ENCODE results near the gene MND1.

The MND1 gene

DNA sequence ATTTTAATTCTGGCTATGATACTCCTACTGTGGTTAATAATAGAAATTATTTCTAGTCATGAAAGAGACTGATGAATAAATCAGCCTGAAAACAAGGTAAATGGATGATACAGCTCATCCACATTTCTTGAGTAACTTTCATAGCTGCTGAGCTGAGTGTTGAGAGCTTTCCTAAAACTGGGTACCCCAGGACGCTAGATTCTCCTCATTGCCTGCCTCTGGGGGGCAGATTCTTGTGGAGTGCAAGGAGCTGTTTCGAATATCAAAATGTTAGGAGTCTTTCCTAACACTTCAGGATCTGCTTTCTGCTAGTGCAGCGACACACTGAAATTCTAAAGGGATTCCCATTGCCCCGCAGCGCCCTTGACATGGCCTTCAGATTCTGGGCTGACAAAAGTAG is 2.1 kb downstream of the MND1 start:
- H3K4me2 ChIP-seq (ENCODE audit: low read length), result peak overlapping the region; percentile 72
- peak overlapping the region; percentile 82 for H3K4me3 ChIP-seq (ENCODE audit: low read depth, low read length, poor library complexity, severe bottlenecking)
- no peaks in the 10 kb centered on the region for H3K9me3 ChIP-seq (ENCODE audit: low read length)
- no peak for TF ChIP-seq CTCF (IDR thresholded peaks at IDR 0.05; ENCODE audit: low read length)
- TF ChIP-seq EZH2 (IDR thresholded peaks at IDR 0.05; ENCODE audit: borderline replicate concordance, low read length), result no peak
- peaks cover 19% of the 10 kb centered on the region for H3K36me3 ChIP-seq (ENCODE audit: insufficient read depth, low read length)
- H3K4me1 ChIP-seq (ENCODE audit: insufficient read depth, low read length, severe bottlenecking), result peaks cover 86% of the 10 kb centered on the region
- no peaks in the 10 kb centered on the region for H3K27me3 ChIP-seq (ENCODE audit: insufficient read depth, low read length)
- no peaks in the 10 kb centered on the region for H3K9me2 ChIP-seq (ENCODE audit: low read depth, low read length)
- H3F3A ChIP-seq (ENCODE audit: insufficient read depth, low read length), result no peaks in the 10 kb centered on the region; the same call in 1 of the 2 replicates
- peaks cover 51% of the 10 kb centered on the region for H3K79me2 ChIP-seq (ENCODE audit: insufficient read depth, low read length)
- no peak overlapping the region for H2AFZ ChIP-seq (ENCODE audit: low read length)
- H4K20me1 ChIP-seq (ENCODE audit: insufficient read depth, low read length), result no peaks in the 10 kb centered on the region
- peak overlapping the region; percentile 100 for H3K27ac ChIP-seq (ENCODE audit: low read depth, low read length, poor library complexity, severe bottlenecking)
- peak overlapping the region; percentile 99 for H3K9ac ChIP-seq (ENCODE audit: low read length)

GRCh38 chr4:153347117-153347516 is 2.6 kb downstream of the MND1 start:
- H3K4me2 ChIP-seq (ENCODE audit: low read length), result peak overlapping the region; percentile 72
- H3K27ac ChIP-seq (ENCODE audit: low read depth, low read length, poor library complexity, severe bottlenecking), result peak overlapping the region; percentile 100
- H3K27me3 ChIP-seq (ENCODE audit: insufficient read depth, low read length), result no peaks in the 10 kb centered on the region
- no peaks in the 10 kb centered on the region for H3K9me3 ChIP-seq (ENCODE audit: low read length)
- no peaks in the 10 kb centered on the region for H3K9me2 ChIP-seq (ENCODE audit: low read depth, low read length)
- H3K36me3 ChIP-seq (ENCODE audit: insufficient read depth, low read length), result peaks cover 24% of the 10 kb centered on the region
- peak overlapping the region; percentile 99 for H3K9ac ChIP-seq (ENCODE audit: low read length)
- peaks cover 81% of the 10 kb centered on the region for H3K4me1 ChIP-seq (ENCODE audit: insufficient read depth, low read length, severe bottlenecking)
- no peak overlapping the region for H2AFZ ChIP-seq (ENCODE audit: low read length)
- H3F3A ChIP-seq (ENCODE audit: insufficient read depth, low read length), result no peaks in the 10 kb centered on the region; the same call in 1 of the 2 replicates
- TF ChIP-seq CTCF (IDR thresholded peaks at IDR 0.05; ENCODE audit: low read length) (no peak), EZH2 (IDR thresholded peaks at IDR 0.05; ENCODE audit: borderline replicate concordance, low read length) (no peak)
- peaks cover 57% of the 10 kb centered on the region for H3K79me2 ChIP-seq (ENCODE audit: insufficient read depth, low read length)
- peak overlapping the region; percentile 82 for H3K4me3 ChIP-seq (ENCODE audit: low read depth, low read length, poor library complexity, severe bottlenecking)
- no peaks in the 10 kb centered on the region for H4K20me1 ChIP-seq (ENCODE audit: insufficient read depth, low read length)

- Histone ChIP-seq H3K4me2 (ENCODE audit: low read length) (peak overlapping the region; percentile 72), H3K27ac (ENCODE audit: low read depth, low read length, poor library complexity, severe bottlenecking) (peak overlapping the region; percentile 100), H3F3A (ENCODE audit: insufficient read depth, low read length) (no peaks in the 10 kb centered on the region; the same call in 1 of the 2 replicates), H3K9me3 (ENCODE audit: low read length) (no peaks in the 10 kb centered on the region), H3K27me3 (ENCODE audit: insufficient read depth, low read length) (no peaks in the 10 kb centered on the region), H3K4me1 (ENCODE audit: insufficient read depth, low read length, severe bottlenecking) (peaks cover 77% of the 10 kb centered on the region), H4K20me1 (ENCODE audit: insufficient read depth, low read length) (no peaks in the 10 kb centered on the region), H3K36me3 (ENCODE audit: insufficient read depth, low read length) (peaks cover 33% of the 10 kb centered on the region), H3K9me2 (ENCODE audit: low read depth, low read length) (no peaks in the 10 kb centered on the region), H2AFZ (ENCODE audit: low read length) (no peak overlapping the region), H3K4me3 (ENCODE audit: low read depth, low read length, poor library complexity, severe bottlenecking) (peak overlapping the region; percentile 82), H3K9ac (ENCODE audit: low read length) (peak overlapping the region; percentile 99), H3K79me2 (ENCODE audit: insufficient read depth, low read length) (peaks cover 66% of the 10 kb centered on the region)
- TF ChIP-seq CTCF (IDR thresholded peaks at IDR 0.05; ENCODE audit: low read length), result peak; percentile 20; the same call in 1 of the 2 replicates
- TF ChIP-seq EZH2 (IDR thresholded peaks at IDR 0.05; ENCODE audit: borderline replicate concordance, low read length), result no peak
Measured at GRCh38 chr4:153348006-153348405, 3.5 kb downstream of the MND1 start.
